ENCODE measurements around the gene ZFYVE9.

DNA sequence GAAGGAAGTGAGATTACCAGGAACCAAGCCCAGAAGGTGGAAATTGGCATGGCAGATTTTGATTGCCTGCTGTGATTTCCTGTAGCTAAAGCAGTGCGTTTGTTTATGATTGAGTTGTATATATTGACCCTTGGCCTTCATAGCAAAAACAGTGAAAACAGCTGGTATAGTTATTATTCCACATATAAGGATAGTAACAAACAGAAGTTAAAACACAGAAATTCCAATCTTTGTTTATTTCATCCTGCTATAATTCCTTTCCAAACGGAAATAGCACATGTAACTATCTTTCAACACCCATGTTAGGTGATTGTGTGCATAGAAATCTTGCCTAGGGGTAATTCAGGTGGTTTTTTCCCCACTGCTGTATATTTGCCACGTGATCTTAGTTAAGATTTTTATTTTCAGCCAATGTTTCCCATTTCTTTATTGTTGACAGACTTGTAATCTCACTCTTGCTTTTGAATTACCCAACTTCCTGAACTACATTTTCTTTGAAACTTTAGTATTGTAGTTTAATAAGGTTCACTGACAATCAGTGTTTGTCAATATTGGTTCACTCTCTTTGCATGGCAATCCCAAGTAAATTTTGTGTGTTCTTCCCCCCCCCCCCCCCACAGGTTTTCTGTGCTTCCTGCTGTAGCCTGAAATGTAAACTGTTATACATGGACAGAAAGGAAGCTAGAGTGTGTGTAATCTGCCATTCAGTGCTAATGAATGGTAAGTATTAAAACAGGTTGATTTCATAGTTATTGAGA, 121.4 kb downstream of the ZFYVE9 start:
- TF ChIP-seq, protein P1, sequence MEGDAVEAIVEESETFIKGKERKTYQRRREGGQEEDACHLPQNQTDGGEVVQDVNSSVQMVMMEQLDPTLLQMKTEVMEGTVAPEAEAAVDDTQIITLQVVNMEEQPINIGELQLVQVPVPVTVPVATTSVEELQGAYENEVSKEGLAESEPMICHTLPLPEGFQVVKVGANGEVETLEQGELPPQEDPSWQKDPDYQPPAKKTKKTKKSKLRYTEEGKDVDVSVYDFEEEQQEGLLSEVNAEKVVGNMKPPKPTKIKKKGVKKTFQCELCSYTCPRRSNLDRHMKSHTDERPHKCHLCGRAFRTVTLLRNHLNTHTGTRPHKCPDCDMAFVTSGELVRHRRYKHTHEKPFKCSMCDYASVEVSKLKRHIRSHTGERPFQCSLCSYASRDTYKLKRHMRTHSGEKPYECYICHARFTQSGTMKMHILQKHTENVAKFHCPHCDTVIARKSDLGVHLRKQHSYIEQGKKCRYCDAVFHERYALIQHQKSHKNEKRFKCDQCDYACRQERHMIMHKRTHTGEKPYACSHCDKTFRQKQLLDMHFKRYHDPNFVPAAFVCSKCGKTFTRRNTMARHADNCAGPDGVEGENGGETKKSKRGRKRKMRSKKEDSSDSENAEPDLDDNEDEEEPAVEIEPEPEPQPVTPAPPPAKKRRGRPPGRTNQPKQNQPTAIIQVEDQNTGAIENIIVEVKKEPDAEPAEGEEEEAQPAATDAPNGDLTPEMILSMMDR (conservative IDR thresholded peaks at IDR 0.05; ENCODE audit: low read length): no peak
- TF ChIP-seq EZH2phosphoT487 (IDR thresholded peaks at IDR 0.05; ENCODE audit: borderline replicate concordance): no peak

Data from Loucy (cell line).